Measurements from ENCODE around the gene CBLC. TPM values are rescaled to one million over a fixed set of nuclear protein-coding genes. Genes with fewer than 3 reads are reported as not detected.

CBLC gene
- polyA plus RNA-seq, 1 of the 3 experiments (the other 2 are of a cell fraction) = not detected

GRCh38 chr19:44741841-44742329 lies 35.8 kb upstream of the CBLC start:
- peak; percentile 65 for DNase-seq
- Histone ChIP-seq H3K36me3 (replicated peaks in 1 of 2; ENCODE audit: control insufficient read depth in 1 of 2, insufficient read depth in 2 of 2, low read length in 1 of 2) (no peaks in the 10 kb centered on the region), H3K27ac (ENCODE audit: low read depth in 2 of 2, low read length in 1 of 2) (peak overlapping the region; percentile 36 to 94), H3K9me3 (no peaks in the 10 kb centered on the region), H3K4me2 (peak overlapping the region; percentile 64), H3F3A (replicated peaks; ENCODE audit: insufficient read depth) (peaks cover 20% of the 10 kb centered on the region), H3K4me1 (ENCODE audit: control insufficient read depth in 1 of 2, insufficient read depth in 2 of 2, low read depth in 1 of 2, low read length in 1 of 2) (peaks cover 4 to 12% of the 10 kb centered on the region in 2 experiments; a peak in 3 of 4 replicates), H4K20me1 (ENCODE audit: insufficient read depth) (no peaks in the 10 kb centered on the region), H3K9me2 (no peaks in the 10 kb centered on the region), H3K9ac (peak overlapping the region; percentile 48), H3K4me3 (ENCODE audit: low read depth in 2 of 2, low read length in 1 of 2) (no peak overlapping the region), H3K79me2 (ENCODE audit: insufficient read depth) (no peaks in the 10 kb centered on the region), H2AFZ (ENCODE audit: low read depth) (peak overlapping the region; percentile 68; the same call in 1 of the 2 replicates), H3K27me3 (ENCODE audit: insufficient read depth) (no peaks in the 10 kb centered on the region)
- ChIA-PET CTCF (interaction anchor here (0.6 to 11.9 kb wide), 7 partner anchors 10 to 53 kb away, joined by 3 to 92 read pairs (median 8); no protein-coding TSS in a partner anchor), POLR2A (no interaction called here)
- 8% methylated on average over 9 of the region's 13 CpGs for WGBS (ENCODE audit: low lambda C conversion rate)
- no peak for TF ChIP-seq SMC3 (IDR thresholded peaks at IDR 0.05; ENCODE audit: low read depth, low read length)
- no peak for TF ChIP-seq FOXJ3 (CRISPR knock-in tag; IDR thresholded peaks at IDR 0.05)
- TF ChIP-seq FOSL2 (IDR thresholded peaks at IDR 0.05; ENCODE audit: borderline replicate concordance, low read depth) = peak; percentile 91
- TF ChIP-seq NFIC (IDR thresholded peaks at IDR 0.05; ENCODE audit: borderline replicate concordance) = peak; percentile 98
- peak; percentile 82 for TF ChIP-seq ELF1 (IDR thresholded peaks at IDR 0.05)
- TF ChIP-seq RXRA (IDR thresholded peaks at IDR 0.05; ENCODE audit: borderline replicate concordance, low read depth) = peak; percentile 92
- TF ChIP-seq FOXM1 (IDR thresholded peaks at IDR 0.05; ENCODE audit: low read depth) = no peak
- TF ChIP-seq RAD21 (IDR thresholded peaks at IDR 0.05; ENCODE audit: low read length) = no peak
- TF ChIP-seq RFX5 (IDR thresholded peaks at IDR 0.05; ENCODE audit: low read length) = no peak
- TF ChIP-seq TEAD4 (IDR thresholded peaks at IDR 0.05; ENCODE audit: borderline replicate concordance, insufficient read depth) = peak; percentile 77; the same call in 1 of the 2 replicates
- no peak for TF ChIP-seq CTCF (IDR thresholded peaks at IDR 0.05)
- TF ChIP-seq TCF12 (IDR thresholded peaks at IDR 0.05) = peak; percentile 92
- peak; percentile 89 for TF ChIP-seq JUND (IDR thresholded peaks at IDR 0.05)
- TF ChIP-seq CHD2 (IDR thresholded peaks at IDR 0.05; ENCODE audit: low read length, partially characterized antibody) = peak; percentile 80
- TF ChIP-seq PBX3 (IDR thresholded peaks at IDR 0.05) = peak; percentile 79
- peak; percentile 61; the same call in 1 of the 2 replicates for TF ChIP-seq POLR2AphosphoS5 (IDR thresholded peaks at IDR 0.05; ENCODE audit: low read depth, low read length)
- TF ChIP-seq YY1 (IDR thresholded peaks at IDR 0.05; ENCODE audit: low read depth) = no peak
- no peak; the same call in 1 of the 2 replicates for TF ChIP-seq GABPA (IDR thresholded peaks at IDR 0.05; ENCODE audit: low read depth)
- TF ChIP-seq MEF2A (IDR thresholded peaks at IDR 0.05; ENCODE audit: borderline replicate concordance, low read depth) = no peak
- TF ChIP-seq USF2 (IDR thresholded peaks at IDR 0.05; ENCODE audit: borderline replicate concordance, low read depth, low read length) = no peak
- peak; percentile 35; the same call in 1 of the 2 replicates for TF ChIP-seq MXI1 (IDR thresholded peaks at IDR 0.05; ENCODE audit: low read depth, low read length)
- peak; percentile 17 to 90; a peak in 3 of 4 replicates for TF ChIP-seq EP300 (IDR thresholded peaks at IDR 0.05; ENCODE audit: borderline replicate concordance in 1 of 2, low read depth in 1 of 2, low read length in 1 of 2)
- peak; percentile 84; the same call in 1 of the 2 replicates for TF ChIP-seq TAF1 (IDR thresholded peaks at IDR 0.05; ENCODE audit: borderline replicate concordance, low read depth, low read length)
- peak; percentile 46; the same call in 1 of the 2 replicates for TF ChIP-seq RCOR1 (IDR thresholded peaks at IDR 0.05; ENCODE audit: low read length)
- TF ChIP-seq, protein P1, sequence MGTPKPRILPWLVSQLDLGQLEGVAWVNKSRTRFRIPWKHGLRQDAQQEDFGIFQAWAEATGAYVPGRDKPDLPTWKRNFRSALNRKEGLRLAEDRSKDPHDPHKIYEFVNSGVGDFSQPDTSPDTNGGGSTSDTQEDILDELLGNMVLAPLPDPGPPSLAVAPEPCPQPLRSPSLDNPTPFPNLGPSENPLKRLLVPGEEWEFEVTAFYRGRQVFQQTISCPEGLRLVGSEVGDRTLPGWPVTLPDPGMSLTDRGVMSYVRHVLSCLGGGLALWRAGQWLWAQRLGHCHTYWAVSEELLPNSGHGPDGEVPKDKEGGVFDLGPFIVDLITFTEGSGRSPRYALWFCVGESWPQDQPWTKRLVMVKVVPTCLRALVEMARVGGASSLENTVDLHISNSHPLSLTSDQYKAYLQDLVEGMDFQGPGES (IDR thresholded peaks at IDR 0.05; ENCODE audit: low read depth, low read length) = no peak
- TF ChIP-seq, protein P2, sequence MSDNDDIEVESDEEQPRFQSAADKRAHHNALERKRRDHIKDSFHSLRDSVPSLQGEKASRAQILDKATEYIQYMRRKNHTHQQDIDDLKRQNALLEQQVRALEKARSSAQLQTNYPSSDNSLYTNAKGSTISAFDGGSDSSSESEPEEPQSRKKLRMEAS (IDR thresholded peaks at IDR 0.05; ENCODE audit: low read depth) = peak; percentile 89; the same call in 1 of the 2 replicates
- peak; percentile 33; the same call in 1 of the 2 replicates for TF ChIP-seq USF1 (IDR thresholded peaks at IDR 0.05; ENCODE audit: borderline replicate concordance, low read depth)
- no peak for TF ChIP-seq EZH2phosphoT487 (IDR thresholded peaks at IDR 0.05; ENCODE audit: borderline replicate concordance, low read depth)

Data from SK-N-SH (cell line).